Fibroblast of skin of scalp (primary cell): ENCODE data around the gene PAPOLB. TPM values are rescaled to one million over a fixed set of nuclear protein-coding genes. Genes with fewer than 3 reads are reported as not detected.
"Not testable (repeated sequence)": the region's sequence is repeated elsewhere in the genome, so short reads cannot be mapped to it uniquely, and the experiment has no call there.

ENCODE experiments used
- DNase-seq: peaks from one replicate; pipeline ENCODE4 v3.0.0-alpha.2; 2013
- polyA plus RNA-seq, 2 experiments: library from polyadenylated mRNA; unstranded; fragments of 120-200 nt; gene quantifications; one replicate each; pipeline ENCODE4 v1.2.1, GENCODE V29; 2013; ENCODE audit not compliant: insufficient read length in 2 of 2

PAPOLB gene
- 0.10 TPM for polyA plus RNA-seq (2013, experiment 1 of 2; ENCODE audit: insufficient read length)
- 0.14 TPM for polyA plus RNA-seq (2013, experiment 2 of 2; ENCODE audit: insufficient read length)

GRCh38 chr7:4861673-4862072, at the start of gene PAPOLB:
PAPOLB (minus strand) TSS chr7:4862030; CDS start chr7:4861810, 220 bp downstream.
- peak; percentile 54 for DNase-seq

DNA sequence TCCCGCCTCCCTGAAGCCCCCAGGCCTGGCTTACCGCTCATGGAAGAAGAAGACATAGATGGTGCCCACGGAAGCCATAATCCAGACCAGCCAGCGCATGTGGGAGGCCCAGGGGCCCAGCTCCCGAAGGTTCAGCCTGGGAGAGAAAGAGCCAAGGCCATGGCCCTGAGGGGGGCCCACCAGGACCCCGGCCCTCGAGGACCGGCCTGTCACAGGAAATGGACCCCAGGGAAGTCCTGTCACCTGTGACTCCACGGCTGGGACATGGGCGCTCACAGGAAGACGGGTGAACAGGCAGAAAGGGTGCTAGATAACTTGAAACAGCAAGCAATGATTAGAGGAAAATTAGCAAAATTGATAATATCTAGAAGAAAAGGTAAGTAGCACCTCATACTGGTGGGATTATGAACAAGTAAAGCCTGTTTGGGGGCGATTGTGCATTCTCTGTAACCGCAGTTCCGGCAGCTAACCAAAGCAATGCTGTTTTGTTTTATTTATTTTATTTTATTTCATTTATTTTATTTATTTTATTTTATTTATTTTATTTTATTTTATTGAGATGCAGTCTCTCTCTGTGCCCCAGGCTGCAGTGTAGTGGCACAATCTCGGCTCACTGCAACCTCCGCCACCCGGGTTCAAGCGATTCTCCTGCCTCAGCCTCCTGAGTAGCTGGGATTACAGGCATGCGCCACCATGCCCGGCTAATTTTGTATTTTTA, 49.4 kb upstream of the PAPOLB start:
- no peak for DNase-seq

GRCh38 chr7:4906682-4907081, 44.9 kb upstream of the PAPOLB start:
- no peak for DNase-seq

DNA sequence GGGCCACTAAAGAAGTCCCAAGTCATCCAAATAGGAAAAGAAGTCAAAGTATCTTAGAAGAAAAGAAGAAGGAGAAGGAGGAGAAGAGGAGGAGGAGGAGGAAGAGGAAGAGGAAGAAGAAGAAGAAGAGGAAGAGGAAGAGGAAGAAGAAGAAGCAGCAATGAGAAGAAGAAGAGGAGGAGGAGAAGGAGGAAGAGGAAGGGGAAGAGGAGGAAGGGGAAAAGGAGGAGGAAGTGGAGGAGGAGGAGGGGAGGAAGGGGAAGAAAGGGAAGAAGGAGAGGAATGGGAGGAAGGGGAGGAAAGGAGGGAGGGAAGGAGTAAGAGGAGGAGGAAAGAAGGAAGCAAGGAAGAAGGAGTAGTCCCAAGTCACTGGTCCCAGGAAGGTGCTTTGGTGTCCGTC, 43.3 kb upstream of the PAPOLB start:
- no peak for DNase-seq

- no peak for DNase-seq
These were observed 42.5 kb upstream of the PAPOLB start for GRCh38 chr7:4904346-4904745.

DNA sequence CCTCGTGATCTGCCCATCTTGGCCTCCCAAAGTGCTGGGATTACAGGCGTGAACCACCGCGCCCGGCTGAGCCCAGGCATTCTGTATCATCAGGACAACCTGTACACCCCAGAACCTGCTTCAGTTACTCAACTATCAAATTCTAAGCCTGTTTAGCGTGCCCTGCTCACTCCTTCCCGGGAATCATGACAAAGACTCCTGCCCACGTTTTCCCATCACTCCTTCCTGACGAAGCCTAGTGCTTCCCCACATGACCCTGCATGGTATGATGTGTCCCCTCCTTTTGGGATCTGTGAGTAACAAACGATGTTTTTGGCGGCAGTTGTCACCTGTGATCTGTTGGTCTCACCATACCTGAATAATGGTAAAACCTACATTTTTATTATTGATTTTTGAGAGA, 33.9 kb upstream of the PAPOLB start:
- no peak for DNase-seq

GRCh38 chr7:4894482-4894881, 32.7 kb upstream of the PAPOLB start:
- no peak for DNase-seq

- no peak for DNase-seq
These were observed 32.2 kb upstream of the PAPOLB start for GRCh38 chr7:4893929-4894475.

- not testable (repeated sequence) for DNase-seq
These were observed 31.4 kb upstream of the PAPOLB start for GRCh38 chr7:4893188-4893587.

DNA sequence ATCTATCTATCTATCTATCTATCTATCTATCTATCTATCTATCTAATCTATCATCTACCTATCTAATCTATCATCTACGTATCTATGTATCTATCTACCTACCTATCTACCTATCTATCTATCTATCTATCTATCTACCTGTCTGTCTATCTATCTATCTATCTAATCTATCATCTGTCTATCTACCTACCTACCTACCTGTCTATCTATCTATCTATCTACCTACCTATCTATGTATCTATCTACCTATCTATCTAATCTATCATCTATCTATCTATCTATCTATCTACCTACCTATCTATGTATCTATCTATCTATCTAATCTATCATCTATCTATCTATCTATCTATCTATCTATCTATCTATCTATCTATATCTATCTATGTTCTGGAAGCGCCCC, 29.7 kb upstream of the PAPOLB start:
- DNase-seq, result not testable (repeated sequence)

DNA sequence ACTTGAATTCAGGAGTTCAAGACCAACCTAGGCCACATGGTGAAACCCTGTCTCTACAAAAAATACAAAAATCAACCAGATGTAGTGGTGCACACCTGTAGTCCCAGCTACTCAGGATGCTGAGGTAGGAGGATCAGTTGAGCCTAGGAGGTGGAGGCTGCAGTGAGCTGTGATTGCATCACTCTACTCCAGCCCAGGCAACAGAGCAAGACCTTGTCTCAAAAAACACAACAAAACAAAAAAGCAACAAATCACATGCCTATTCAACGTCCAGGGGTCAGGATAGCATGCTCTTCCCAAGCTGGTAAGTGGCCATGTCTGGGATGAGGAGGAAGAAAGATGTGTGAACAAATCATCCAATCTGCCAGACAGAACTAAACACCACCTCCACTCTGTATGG, 27.9 kb upstream of the PAPOLB start:
- DNase-seq, result no peak

DNA sequence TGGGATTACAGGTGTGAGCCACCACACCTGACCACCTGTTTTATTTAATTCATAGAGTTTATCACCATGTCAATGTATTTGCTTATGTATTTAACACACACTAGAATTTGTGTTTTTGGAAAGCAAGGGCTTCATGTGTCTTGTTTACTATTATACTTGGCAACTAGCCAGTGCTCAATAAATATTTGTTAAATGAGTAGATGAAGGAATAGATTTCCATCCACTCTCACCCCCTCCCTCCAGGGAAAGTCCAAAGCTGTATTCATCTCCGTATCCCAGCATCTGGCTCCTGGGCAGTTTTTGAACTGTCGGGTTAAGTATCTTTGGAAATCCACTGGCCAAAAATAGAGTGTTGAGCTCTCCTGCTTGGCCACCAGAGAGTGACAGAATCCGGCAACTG, 26.3 kb upstream of the PAPOLB start:
- no peak for DNase-seq

GRCh38 chr7:4886671-4887070, 24.8 kb upstream of the PAPOLB start:
- no peak for DNase-seq

- DNase-seq, result no peak
These were observed 23.5 kb upstream of the PAPOLB start for GRCh38 chr7:4885317-4885807.

DNA sequence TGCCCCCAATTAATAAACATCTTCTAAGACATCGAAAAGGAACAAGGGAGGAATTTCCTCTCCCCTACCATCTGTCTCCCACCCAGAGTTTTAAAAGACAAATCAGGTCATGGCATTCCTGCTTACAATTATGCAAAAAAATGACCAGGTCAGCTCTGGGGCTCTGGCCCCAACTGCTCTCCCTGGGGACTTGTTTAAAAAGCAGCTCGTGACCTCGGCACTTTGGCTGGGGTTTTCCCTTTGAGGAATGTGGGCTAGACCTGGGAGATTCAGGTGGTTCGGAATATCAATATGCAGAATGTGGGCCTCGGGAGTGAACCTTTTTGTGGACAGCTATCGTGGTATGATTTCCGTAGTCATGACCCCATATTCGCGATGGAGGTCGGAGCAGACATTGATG, 22.3 kb upstream of the PAPOLB start:
- no peak for DNase-seq

GRCh38 chr7:4883372-4884144, 21.7 kb upstream of the PAPOLB start, which contains the start of gene RADIL:
RADIL (minus strand) TSS chr7:4883716; CDS start chr7:4878139, 5,577 bp downstream.
- DNase-seq, result peak; percentile 91

- DNase-seq, result no peak
These were observed 21.2 kb upstream of the PAPOLB start for GRCh38 chr7:4883033-4883371.

DNA sequence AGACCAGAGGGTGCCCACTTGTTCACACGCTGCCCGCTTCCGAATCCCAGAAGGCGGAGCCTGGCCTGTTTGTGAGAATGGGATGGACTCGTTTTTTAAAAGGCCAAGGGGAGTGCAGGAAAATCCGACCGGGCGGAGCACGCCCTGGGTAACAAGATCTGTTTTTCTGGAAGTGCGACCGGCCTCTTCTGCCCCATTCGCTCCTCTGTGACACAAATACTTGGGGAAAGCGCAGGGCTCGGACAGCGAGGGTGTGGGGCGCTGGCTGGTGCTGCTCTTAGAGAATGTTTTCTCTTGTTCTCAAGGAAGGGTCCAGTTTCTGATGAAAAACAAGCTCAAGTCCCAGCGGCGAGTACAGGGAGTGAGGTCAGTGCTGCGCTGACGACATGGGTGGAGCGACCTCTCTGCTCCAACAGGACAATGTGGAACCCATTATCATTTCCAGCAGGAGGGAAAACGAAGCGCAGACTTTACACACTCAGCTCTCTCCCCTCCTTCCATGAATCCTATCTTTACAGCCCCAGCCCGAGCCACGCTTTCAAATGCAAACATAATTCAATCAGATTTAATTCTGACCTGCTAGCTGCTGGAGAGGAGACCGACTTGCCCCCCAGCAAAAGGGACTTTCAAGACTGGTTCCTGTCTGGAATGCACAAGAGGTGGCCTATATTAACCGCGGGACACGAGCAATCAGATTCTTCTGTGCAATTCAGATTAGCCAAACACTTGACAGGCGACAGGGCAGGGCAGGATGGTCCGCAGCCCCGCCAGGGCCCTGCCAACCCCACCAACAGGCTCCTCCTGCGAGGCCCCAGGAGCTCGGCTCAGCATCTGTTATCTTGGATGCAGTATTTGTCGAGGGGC, 20.6 kb upstream of the PAPOLB start:
- peak; percentile 77 for DNase-seq

DNA sequence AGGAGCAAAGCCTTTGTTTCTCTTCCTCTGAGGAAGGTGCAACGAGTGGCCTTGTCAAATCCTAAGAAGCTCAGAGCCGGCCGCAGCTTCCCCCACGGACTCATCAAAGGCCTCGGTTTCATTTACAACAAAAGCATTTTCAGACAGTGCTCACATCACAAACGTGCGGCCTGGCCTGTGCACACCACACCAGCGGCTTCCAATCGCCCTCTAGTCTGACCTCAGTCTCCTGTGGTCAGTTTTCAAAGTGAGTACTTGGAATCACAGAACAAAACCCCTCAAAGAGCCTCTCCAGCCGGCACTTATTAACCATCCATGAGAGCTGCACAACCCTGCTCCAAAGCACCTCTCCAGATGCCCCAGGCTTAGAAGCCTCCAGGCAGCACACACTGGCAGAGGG, 18.4 kb upstream of the PAPOLB start:
- no peak for DNase-seq

DNA sequence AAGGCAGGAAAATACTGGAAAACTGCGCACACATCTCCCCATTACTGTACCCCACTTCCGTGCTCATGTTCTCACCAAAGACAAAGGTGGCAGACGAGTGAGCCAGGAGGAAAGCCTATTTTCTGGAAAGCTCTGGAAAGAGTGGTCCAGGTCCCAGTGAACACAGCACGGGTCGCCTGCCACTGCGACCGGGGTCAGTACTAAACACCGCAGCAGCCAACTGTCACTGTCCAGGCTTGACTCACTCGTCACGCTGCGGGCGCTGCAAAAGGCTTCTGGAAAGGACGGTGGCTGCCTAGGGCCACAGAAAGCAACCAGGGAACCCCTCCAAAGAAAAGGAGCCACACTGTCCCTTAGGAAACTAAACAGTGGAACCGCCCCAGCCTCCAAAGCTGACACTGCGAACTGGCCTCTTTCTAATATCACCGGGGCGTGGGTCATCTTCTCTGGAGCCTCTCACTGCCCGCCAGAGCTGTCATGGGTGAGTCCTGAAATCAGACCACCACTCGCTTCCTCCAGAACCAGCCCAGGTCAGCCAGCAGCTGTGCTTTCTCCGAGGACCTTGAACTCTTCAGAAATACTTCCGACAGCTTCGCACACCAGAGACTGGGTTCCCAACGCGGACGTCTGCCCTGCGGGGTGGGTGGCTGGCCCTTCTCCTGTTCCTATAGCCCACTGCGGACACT, 17.7 kb upstream of the PAPOLB start:
- no peak for DNase-seq
